Measurements from ENCODE around the gene GALNT8. TPM values are rescaled to one million over a fixed set of nuclear protein-coding genes. Genes with fewer than 3 reads are reported as not detected.
"Not testable (repeated sequence)": the region's sequence is repeated elsewhere in the genome, so short reads cannot be mapped to it uniquely, and the experiment has no call there.

GALNT8 gene
- polyA plus RNA-seq, 2 donors = 0.05 to 0.08 TPM

- no peak overlapping the region for H3K4me3 ChIP-seq (ENCODE audit: low read depth in 1 of 2, low read length in 2 of 2)
- H3K4me1 ChIP-seq (ENCODE audit: control insufficient read depth in 2 of 2, insufficient read depth in 2 of 2, low read length in 1 of 2) = no peaks in the 10 kb centered on the region
- no peaks in the 10 kb centered on the region for H3K36me3 ChIP-seq (ENCODE audit: control insufficient read depth in 2 of 2, insufficient read depth in 2 of 2, low read length in 1 of 2)
- H3K27me3 ChIP-seq (ENCODE audit: control insufficient read depth in 1 of 2, insufficient read depth in 2 of 2, low read length in 2 of 2) = peaks cover 0 to 3% of the 10 kb centered on the region in 2 donors
- H3K27ac ChIP-seq (ENCODE audit: low read depth in 2 of 2, low read length in 1 of 2) = no peak overlapping the region
- WGBS, 2 donors = 52 to 63% methylated on average over 2 of the region's 2 CpGs
- H3K9me3 ChIP-seq (ENCODE audit: control insufficient read depth in 2 of 2, insufficient read depth in 1 of 2, low read depth in 1 of 2, low read length in 1 of 2) = no peaks in the 10 kb centered on the region
These were observed 12.9 kb upstream of the GALNT8 start for GRCh38 chr12:4707306-4707705.

DNA sequence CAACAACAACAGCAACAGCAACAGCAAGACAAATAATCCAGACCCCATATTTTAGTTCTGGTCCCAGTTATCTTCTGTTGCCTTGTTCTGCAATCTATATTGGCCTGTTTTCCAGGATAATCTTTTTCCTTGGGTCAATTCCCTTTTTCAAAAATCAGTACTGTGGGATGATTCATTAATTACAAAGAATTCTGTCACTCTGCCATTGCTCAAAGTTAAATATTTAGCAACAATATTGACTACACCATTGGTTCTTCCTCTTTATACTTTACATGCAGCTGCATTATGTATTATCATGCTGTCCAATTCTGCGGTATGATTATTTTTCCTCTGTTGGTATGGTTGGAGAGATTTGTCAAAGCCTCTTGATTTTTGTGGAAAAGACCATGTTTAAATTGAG, 10.1 kb upstream of the GALNT8 start:
- peaks cover 0 to 3% of the 10 kb centered on the region in 2 donors for H3K27me3 ChIP-seq (ENCODE audit: control insufficient read depth in 1 of 2, insufficient read depth in 2 of 2, low read length in 2 of 2)
- no peaks in the 10 kb centered on the region for H3K4me1 ChIP-seq (ENCODE audit: control insufficient read depth in 2 of 2, insufficient read depth in 2 of 2, low read length in 1 of 2)
- no peaks in the 10 kb centered on the region for H3K9me3 ChIP-seq (ENCODE audit: control insufficient read depth in 2 of 2, insufficient read depth in 1 of 2, low read depth in 1 of 2, low read length in 1 of 2)
- H3K4me3 ChIP-seq (ENCODE audit: low read depth in 1 of 2, low read length in 2 of 2) = no peak overlapping the region
- H3K27ac ChIP-seq (ENCODE audit: low read depth in 2 of 2, low read length in 1 of 2) = no peak overlapping the region
- 75 to 85% methylated on average over 1 of the region's 1 CpG for WGBS, 2 donors
- H3K36me3 ChIP-seq (ENCODE audit: control insufficient read depth in 2 of 2, insufficient read depth in 2 of 2, low read length in 1 of 2) = no peaks in the 10 kb centered on the region

GRCh38 chr12:4714879-4715278, 5.3 kb upstream of the GALNT8 start:
- Histone ChIP-seq H3K36me3 (ENCODE audit: control insufficient read depth in 2 of 2, insufficient read depth in 2 of 2, low read length in 1 of 2) (no peaks in the 10 kb centered on the region), H3K9me3 (ENCODE audit: control insufficient read depth in 2 of 2, insufficient read depth in 1 of 2, low read depth in 1 of 2, low read length in 1 of 2) (no peaks in the 10 kb centered on the region)

GRCh38 chr12:4717806-4718205, 2.4 kb upstream of the GALNT8 start:
- H3K27ac ChIP-seq (ENCODE audit: low read depth in 2 of 2, low read length in 1 of 2) = no peak overlapping the region
- no peaks in the 10 kb centered on the region for H3K36me3 ChIP-seq (ENCODE audit: control insufficient read depth in 2 of 2, insufficient read depth in 2 of 2, low read length in 1 of 2)
- WGBS, 2 donors = 82 to 87% methylated on average over 1 of the region's 1 CpG
- peaks cover 0 to 6% of the 10 kb centered on the region in 2 donors for H3K27me3 ChIP-seq (ENCODE audit: control insufficient read depth in 1 of 2, insufficient read depth in 2 of 2, low read length in 2 of 2)
- no peaks in the 10 kb centered on the region for H3K9me3 ChIP-seq (ENCODE audit: control insufficient read depth in 2 of 2, insufficient read depth in 1 of 2, low read depth in 1 of 2, low read length in 1 of 2)
- H3K4me3 ChIP-seq (ENCODE audit: low read depth in 1 of 2, low read length in 2 of 2) = no peak overlapping the region
- no peaks in the 10 kb centered on the region for H3K4me1 ChIP-seq (ENCODE audit: control insufficient read depth in 2 of 2, insufficient read depth in 2 of 2, low read length in 1 of 2)

More at GRCh38 chr12:4714879-4715278, 5.3 kb upstream of the GALNT8 start:
- Histone ChIP-seq H3K27ac (ENCODE audit: low read depth in 2 of 2, low read length in 1 of 2) (no peak overlapping the region), H3K4me1 (ENCODE audit: control insufficient read depth in 2 of 2, insufficient read depth in 2 of 2, low read length in 1 of 2) (no peaks in the 10 kb centered on the region), H3K4me3 (ENCODE audit: low read depth in 1 of 2, low read length in 2 of 2) (no peak overlapping the region), H3K27me3 (ENCODE audit: control insufficient read depth in 1 of 2, insufficient read depth in 2 of 2, low read length in 2 of 2) (peaks cover 3 to 6% of the 10 kb centered on the region in 2 donors)
- 70 to 74% methylated on average over 6 of the region's 6 CpGs for WGBS, 2 donors

DNA sequence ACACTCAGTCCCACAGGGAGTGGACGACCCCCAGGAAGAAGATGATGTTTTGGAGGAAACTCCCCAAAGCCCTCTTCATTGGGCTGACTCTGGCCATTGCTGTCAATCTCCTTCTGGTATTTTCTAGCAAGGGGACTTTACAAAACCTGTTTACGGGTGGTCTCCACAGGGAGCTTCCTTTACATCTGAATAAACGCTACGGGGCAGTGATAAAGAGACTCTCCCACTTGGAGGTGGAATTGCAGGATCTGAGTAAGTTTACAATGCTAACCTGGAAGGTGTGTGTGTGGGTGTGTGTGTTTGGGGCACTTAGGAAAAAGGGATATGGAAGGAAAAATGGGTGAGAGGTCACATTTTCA, 416 bp downstream of the GALNT8 start:
- H3K27ac ChIP-seq (ENCODE audit: low read depth in 2 of 2, low read length in 1 of 2) = no peak overlapping the region

DNA sequence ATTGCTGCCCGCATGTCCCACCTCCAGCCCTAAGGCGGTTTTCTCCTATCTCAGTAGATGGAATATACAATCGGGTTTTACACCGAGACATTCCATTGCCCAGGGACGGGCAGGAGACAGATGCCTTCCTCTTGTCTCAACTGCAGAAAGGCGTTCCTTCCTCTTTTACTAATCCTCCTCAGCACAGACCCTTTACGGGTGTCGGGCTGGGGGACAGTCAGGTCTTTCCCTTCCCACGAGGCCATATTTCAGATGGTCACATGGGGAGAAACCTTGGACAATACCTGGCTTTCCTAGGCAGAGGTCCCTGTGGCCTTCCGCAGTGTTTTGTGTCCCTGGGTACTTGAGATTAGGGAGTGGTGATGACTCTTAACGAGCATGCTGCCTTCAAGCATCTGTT, 1.4 kb downstream of the GALNT8 start:
- 54 to 57% methylated on average over 9 to 11 of the region's 11 CpGs for WGBS, 2 donors
- not testable (repeated sequence) for H3K36me3 ChIP-seq (ENCODE audit: control insufficient read depth in 2 of 2, insufficient read depth in 2 of 2, low read length in 1 of 2); H3K27me3 ChIP-seq (ENCODE audit: control insufficient read depth in 1 of 2, insufficient read depth in 2 of 2, low read length in 2 of 2); H3K27ac ChIP-seq (ENCODE audit: low read depth in 2 of 2, low read length in 1 of 2); H3K4me3 ChIP-seq (ENCODE audit: low read depth in 1 of 2, low read length in 2 of 2); H3K4me1 ChIP-seq (ENCODE audit: control insufficient read depth in 2 of 2, insufficient read depth in 2 of 2, low read length in 1 of 2); H3K9me3 ChIP-seq (ENCODE audit: control insufficient read depth in 2 of 2, insufficient read depth in 1 of 2, low read depth in 1 of 2, low read length in 1 of 2)

More for the DNA sequence above, 416 bp downstream of the GALNT8 start:
- 37 to 50% methylated on average over 4 of the region's 4 CpGs for WGBS, 2 donors
- H3K27me3 ChIP-seq (ENCODE audit: control insufficient read depth in 1 of 2, insufficient read depth in 2 of 2, low read length in 2 of 2) = peaks cover 0 to 6% of the 10 kb centered on the region in 2 donors
- H3K4me1 ChIP-seq (ENCODE audit: control insufficient read depth in 2 of 2, insufficient read depth in 2 of 2, low read length in 1 of 2) = no peaks in the 10 kb centered on the region
- no peak overlapping the region for H3K4me3 ChIP-seq (ENCODE audit: low read depth in 1 of 2, low read length in 2 of 2)
- no peaks in the 10 kb centered on the region for H3K36me3 ChIP-seq (ENCODE audit: control insufficient read depth in 2 of 2, insufficient read depth in 2 of 2, low read length in 1 of 2)
- no peaks in the 10 kb centered on the region for H3K9me3 ChIP-seq (ENCODE audit: control insufficient read depth in 2 of 2, insufficient read depth in 1 of 2, low read depth in 1 of 2, low read length in 1 of 2)

- WGBS, 2 donors = 81 to 85% methylated on average over 3 of the region's 3 CpGs
- Histone ChIP-seq H3K4me1 (ENCODE audit: control insufficient read depth in 2 of 2, insufficient read depth in 2 of 2, low read length in 1 of 2) (no peaks in the 10 kb centered on the region), H3K9me3 (ENCODE audit: control insufficient read depth in 2 of 2, insufficient read depth in 1 of 2, low read depth in 1 of 2, low read length in 1 of 2) (no peaks in the 10 kb centered on the region), H3K27ac (ENCODE audit: low read depth in 2 of 2, low read length in 1 of 2) (no peak overlapping the region), H3K27me3 (ENCODE audit: control insufficient read depth in 1 of 2, insufficient read depth in 2 of 2, low read length in 2 of 2) (peaks cover 0 to 6% of the 10 kb centered on the region in 2 donors), H3K4me3 (ENCODE audit: low read depth in 1 of 2, low read length in 2 of 2) (no peak overlapping the region), H3K36me3 (ENCODE audit: control insufficient read depth in 2 of 2, insufficient read depth in 2 of 2, low read length in 1 of 2) (no peaks in the 10 kb centered on the region)
These were observed 3.0 kb downstream of the GALNT8 start for GRCh38 chr12:4723226-4723625.

- Histone ChIP-seq H3K4me1 (ENCODE audit: control insufficient read depth in 2 of 2, insufficient read depth in 2 of 2, low read length in 1 of 2) (no peaks in the 10 kb centered on the region), H3K9me3 (ENCODE audit: control insufficient read depth in 2 of 2, insufficient read depth in 1 of 2, low read depth in 1 of 2, low read length in 1 of 2) (no peaks in the 10 kb centered on the region), H3K36me3 (ENCODE audit: control insufficient read depth in 2 of 2, insufficient read depth in 2 of 2, low read length in 1 of 2) (no peaks in the 10 kb centered on the region), H3K27ac (ENCODE audit: low read depth in 2 of 2, low read length in 1 of 2) (no peak overlapping the region), H3K4me3 (ENCODE audit: low read depth in 1 of 2, low read length in 2 of 2) (no peak overlapping the region), H3K27me3 (ENCODE audit: control insufficient read depth in 1 of 2, insufficient read depth in 2 of 2, low read length in 2 of 2) (no peaks in the 10 kb centered on the region)
- WGBS, 2 donors = 72 to 79% methylated on average over 3 of the region's 3 CpGs
These were observed 4.9 kb downstream of the GALNT8 start for GRCh38 chr12:4725057-4725456.

- WGBS, 2 donors = 62 to 63% methylated on average over 4 of the region's 4 CpGs
- H3K27me3 ChIP-seq (ENCODE audit: control insufficient read depth in 1 of 2, insufficient read depth in 2 of 2, low read length in 2 of 2) = peaks cover 0 to 2% of the 10 kb centered on the region in 2 donors
- no peaks in the 10 kb centered on the region for H3K4me1 ChIP-seq (ENCODE audit: control insufficient read depth in 2 of 2, insufficient read depth in 2 of 2, low read length in 1 of 2)
These were observed 14.6 kb downstream of the GALNT8 start for GRCh38 chr12:4734625-4735340.

GRCh38 chr12:4736091-4736490, 15.9 kb downstream of the GALNT8 start:
- no peaks in the 10 kb centered on the region for H3K36me3 ChIP-seq (ENCODE audit: control insufficient read depth in 2 of 2, insufficient read depth in 2 of 2, low read length in 1 of 2)
- no peaks in the 10 kb centered on the region for H3K4me1 ChIP-seq (ENCODE audit: control insufficient read depth in 2 of 2, insufficient read depth in 2 of 2, low read length in 1 of 2)
- H3K27me3 ChIP-seq (ENCODE audit: control insufficient read depth in 1 of 2, insufficient read depth in 2 of 2, low read length in 2 of 2) = peaks cover 0 to 2% of the 10 kb centered on the region in 2 donors
- no peak overlapping the region for H3K27ac ChIP-seq (ENCODE audit: low read depth in 2 of 2, low read length in 1 of 2)
- WGBS, 2 donors = 45 to 55% methylated on average over 1 of the region's 1 CpG
- H3K4me3 ChIP-seq (ENCODE audit: low read depth in 1 of 2, low read length in 2 of 2) = no peak overlapping the region
- H3K9me3 ChIP-seq (ENCODE audit: control insufficient read depth in 2 of 2, insufficient read depth in 1 of 2, low read depth in 1 of 2, low read length in 1 of 2) = no peaks in the 10 kb centered on the region

More at GRCh38 chr12:4734625-4735340, 14.6 kb downstream of the GALNT8 start:
- Histone ChIP-seq H3K36me3 (ENCODE audit: control insufficient read depth in 2 of 2, insufficient read depth in 2 of 2, low read length in 1 of 2) (no peaks in the 10 kb centered on the region), H3K9me3 (ENCODE audit: control insufficient read depth in 2 of 2, insufficient read depth in 1 of 2, low read depth in 1 of 2, low read length in 1 of 2) (no peaks in the 10 kb centered on the region), H3K27ac (ENCODE audit: low read depth in 2 of 2, low read length in 1 of 2) (no peak overlapping the region), H3K4me3 (ENCODE audit: low read depth in 1 of 2, low read length in 2 of 2) (no peak overlapping the region)

Data from esophagus (tissue), 2 donors.